Cerebellar cortex (tissue), 1 donor: ENCODE results near the gene NUCB1.
"Not testable (repeated sequence)": the region's sequence is repeated elsewhere in the genome, so short reads cannot be mapped to it uniquely, and the experiment has no call there.

Experiments used
- DNase-seq: peaks from one replicate; pipeline ENCODE4 v3.0.0-alpha.2; 2015; ENCODE audit warnings: low spot score

Gene NUCB1

GRCh38 chr19:48905664-48906063 lies 5.6 kb downstream of the NUCB1 start:
- no peak for DNase-seq

GRCh38 chr19:48906324-48906723 lies 6.2 kb downstream of the NUCB1 start:
- no peak for DNase-seq

GRCh38 chr19:48907671-48908070 lies 7.6 kb downstream of the NUCB1 start:
- DNase-seq = no peak

GRCh38 chr19:48909424-48910077 lies 9.4 kb downstream of the NUCB1 start:
- DNase-seq = not testable (repeated sequence)

- no peak for DNase-seq
Observed at GRCh38 chr19:48910803-48911202, 10.7 kb downstream of the NUCB1 start.

- peak; percentile 43 for DNase-seq
Observed at GRCh38 chr19:48913114-48913889, 13.2 kb downstream of the NUCB1 start.

- no peak for DNase-seq
Observed at GRCh38 chr19:48914181-48914580, 14.1 kb downstream of the NUCB1 start.

- DNase-seq = no peak
Observed at GRCh38 chr19:48915757-48916156, 15.6 kb downstream of the NUCB1 start.

GRCh38 chr19:48918071-48918470 lies 18.0 kb downstream of the NUCB1 start:
- no peak for DNase-seq

- DNase-seq = peak; percentile 62
Observed at GRCh38 chr19:48918801-48919247, 18.7 kb downstream of the NUCB1 start.

- DNase-seq = not testable (repeated sequence)
Observed at GRCh38 chr19:48919271-48919670, 19.2 kb downstream of the NUCB1 start.

GRCh38 chr19:48920949-48921348 lies 20.8 kb downstream of the NUCB1 start:
- DNase-seq = no peak

GRCh38 chr19:48921721-48922500 lies 21.8 kb downstream of the NUCB1 start:
- DNase-seq = no peak

GRCh38 chr19:48922548-48923490 lies 22.7 kb downstream of the NUCB1 start:
- peak; percentile 53 for DNase-seq

GRCh38 chr19:48925240-48925843 lies 25.2 kb downstream of the NUCB1 start:
- no peak for DNase-seq

GRCh38 chr19:48925890-48926289 lies 25.8 kb downstream of the NUCB1 start:
- DNase-seq = not testable (repeated sequence)

GRCh38 chr19:48926909-48927308 lies 26.8 kb downstream of the NUCB1 start:
- peak; percentile 26 for DNase-seq

- DNase-seq = not testable (repeated sequence)
Observed at GRCh38 chr19:48927692-48928091, 27.6 kb downstream of the NUCB1 start.

- no peak for DNase-seq
Observed at GRCh38 chr19:48928164-48929025, 28.3 kb downstream of the NUCB1 start.

- peak; percentile 87 for DNase-seq
Observed at GRCh38 chr19:48933382-48933932, 33.3 kb downstream of the NUCB1 start, which contains the start of gene DHDH. TSS of gene DHDH (plus strand) at chr19:48933699. CDS start at chr19:48933722, 23 bp downstream.
